Ovary (tissue), 3 donors: ENCODE results near the gene LYPLAL1.

ENCODE experiments used
- EP300 ChIP-seq: sonication (generic); formaldehyde crosslinking; IDR thresholded peaks from one replicate; pipeline ENCODE4 v1.6.1; 2017; ENCODE audit warnings: antibody characterized with exemption
- POLR2A ChIP-seq: fragments of 450-650 bp; IDR thresholded peaks from one replicate; pipeline ENCODE4 v1.6.1; 2017; ENCODE audit warnings: antibody characterized with exemption, mild to moderate bottlenecking, moderate library complexity
- TF ChIP-seq, protein P1 (sequence below), 3 donors: fragments of 450-650 bp in 2 of 3; fragments of 200-600 bp in 1 of 3; IDR thresholded peaks; one replicate each; pipeline versions ENCODE4 v1.5.1 to v1.8.0; 2016 to 2022; ENCODE audit warnings: antibody characterized with exemption in 3 of 3, mild to moderate bottlenecking in 1 of 3
- donor health status: DM: no; HTN: no; CAD: no.

DNA sequence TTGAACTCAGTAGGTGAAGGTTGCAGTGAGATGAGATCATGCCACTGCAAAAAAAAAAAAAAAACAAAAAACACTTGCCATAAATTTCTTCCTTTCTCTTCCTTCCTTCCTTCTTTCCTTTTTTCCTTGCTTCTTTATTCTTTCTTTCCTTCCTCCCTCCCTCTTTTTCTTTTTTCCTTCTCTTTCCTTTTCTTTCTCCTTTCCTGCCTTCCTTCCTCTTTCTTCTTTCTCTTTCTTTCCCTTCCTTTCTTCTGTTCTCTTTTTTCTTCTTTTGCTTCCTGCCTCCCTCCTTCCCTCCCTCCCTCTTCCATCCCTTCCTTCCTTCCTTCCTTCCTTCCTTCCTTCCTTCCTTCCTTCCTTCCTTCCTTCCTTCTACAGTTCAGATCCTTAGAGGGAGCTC is 71.2 kb downstream of the LYPLAL1 start:
- TF ChIP-seq, protein P1, sequence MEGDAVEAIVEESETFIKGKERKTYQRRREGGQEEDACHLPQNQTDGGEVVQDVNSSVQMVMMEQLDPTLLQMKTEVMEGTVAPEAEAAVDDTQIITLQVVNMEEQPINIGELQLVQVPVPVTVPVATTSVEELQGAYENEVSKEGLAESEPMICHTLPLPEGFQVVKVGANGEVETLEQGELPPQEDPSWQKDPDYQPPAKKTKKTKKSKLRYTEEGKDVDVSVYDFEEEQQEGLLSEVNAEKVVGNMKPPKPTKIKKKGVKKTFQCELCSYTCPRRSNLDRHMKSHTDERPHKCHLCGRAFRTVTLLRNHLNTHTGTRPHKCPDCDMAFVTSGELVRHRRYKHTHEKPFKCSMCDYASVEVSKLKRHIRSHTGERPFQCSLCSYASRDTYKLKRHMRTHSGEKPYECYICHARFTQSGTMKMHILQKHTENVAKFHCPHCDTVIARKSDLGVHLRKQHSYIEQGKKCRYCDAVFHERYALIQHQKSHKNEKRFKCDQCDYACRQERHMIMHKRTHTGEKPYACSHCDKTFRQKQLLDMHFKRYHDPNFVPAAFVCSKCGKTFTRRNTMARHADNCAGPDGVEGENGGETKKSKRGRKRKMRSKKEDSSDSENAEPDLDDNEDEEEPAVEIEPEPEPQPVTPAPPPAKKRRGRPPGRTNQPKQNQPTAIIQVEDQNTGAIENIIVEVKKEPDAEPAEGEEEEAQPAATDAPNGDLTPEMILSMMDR (IDR thresholded peaks at IDR 0.05), result no peak
- no peak for TF ChIP-seq POLR2A
- no peak for TF ChIP-seq EP300
